ENCODE results near the gene COL5A1.

Gene COL5A1

GRCh38 chr9:134655586-134656333, 14.2 kb downstream of the COL5A1 start:
- no peak overlapping the region for H3K4me3 ChIP-seq
- H3K4me1 ChIP-seq, result peaks cover 0 to 74% (median 34%) of the 10 kb centered on the region in 4 donors
- peak overlapping the region in 1 of 2 donors; percentile 6 for H3K27ac ChIP-seq
- H3K27me3 ChIP-seq, result no peaks in the 10 kb centered on the region
- H3K9me3 ChIP-seq, result no peaks in the 10 kb centered on the region
- intact Hi-C loops (cut with DNase I; ENCODE audit: low total_unique reads), result no loop called here
- H3K36me3 ChIP-seq, result no peaks in the 10 kb centered on the region
- TF ChIP-seq CTCF (IDR thresholded peaks at IDR 0.05), result no peak
- peak in 1 of 2 donors; percentile 60 for DNase-seq

GRCh38 chr9:134656334-134657006, 14.9 kb downstream of the COL5A1 start:
- no peaks in the 10 kb centered on the region for H3K9me3 ChIP-seq
- intact Hi-C loops (cut with DNase I; ENCODE audit: low total_unique reads), result no loop called here
- H3K27ac ChIP-seq, result no peak overlapping the region
- no peaks in the 10 kb centered on the region for H3K27me3 ChIP-seq
- no peaks in the 10 kb centered on the region for H3K36me3 ChIP-seq
- H3K4me1 ChIP-seq, result peaks cover 0 to 74% (median 36%) of the 10 kb centered on the region in 4 donors
- TF ChIP-seq CTCF (IDR thresholded peaks at IDR 0.05), result no peak
- DNase-seq, result no peak
- no peak overlapping the region for H3K4me3 ChIP-seq

- no peaks in the 10 kb centered on the region for H3K27me3 ChIP-seq
- TF ChIP-seq CTCF (IDR thresholded peaks at IDR 0.05), result no peak
- peak in 1 of 2 donors; percentile 51 for DNase-seq
- intact Hi-C loops (cut with DNase I; ENCODE audit: low total_unique reads), result no loop called here
- H3K4me1 ChIP-seq, result peaks cover 0 to 74% (median 37%) of the 10 kb centered on the region in 4 donors
- H3K4me3 ChIP-seq, result no peak overlapping the region
- peak overlapping the region; percentile 32 to 87 for H3K27ac ChIP-seq
- H3K9me3 ChIP-seq, result no peaks in the 10 kb centered on the region
- no peaks in the 10 kb centered on the region for H3K36me3 ChIP-seq
These were observed 16.2 kb downstream of the COL5A1 start for GRCh38 chr9:134657666-134658377.

GRCh38 chr9:134658378-134658955, 16.9 kb downstream of the COL5A1 start:
- peaks cover 0 to 74% (median 38%) of the 10 kb centered on the region in 4 donors for H3K4me1 ChIP-seq
- H3K36me3 ChIP-seq, result no peaks in the 10 kb centered on the region
- no peak overlapping the region for H3K4me3 ChIP-seq
- H3K9me3 ChIP-seq, result no peaks in the 10 kb centered on the region
- H3K27me3 ChIP-seq, result no peaks in the 10 kb centered on the region
- intact Hi-C loops (cut with DNase I; ENCODE audit: low total_unique reads), result no loop called here
- no peak for TF ChIP-seq CTCF (IDR thresholded peaks at IDR 0.05)
- peak in 1 of 2 donors; percentile 60 for DNase-seq
- H3K27ac ChIP-seq, result peak overlapping the region; percentile 32 to 87

- DNase-seq, result peak in 1 of 2 donors; percentile 59
- TF ChIP-seq CTCF (IDR thresholded peaks at IDR 0.05), result no peak
- Histone ChIP-seq H3K4me3 (no peak overlapping the region), H3K9me3 (no peaks in the 10 kb centered on the region), H3K4me1 (peaks cover 0 to 80% (median 40%) of the 10 kb centered on the region in 4 donors), H3K27ac (peak overlapping the region; percentile 46 to 87), H3K36me3 (no peaks in the 10 kb centered on the region), H3K27me3 (no peaks in the 10 kb centered on the region)
- intact Hi-C loops (cut with DNase I; ENCODE audit: low total_unique reads), result no loop called here
These were observed 18.1 kb downstream of the COL5A1 start for GRCh38 chr9:134659688-134660131.

Data from tibial artery (tissue), 4 donors.